HepG2 (cell line): ENCODE data around the gene RNU11. TPM values are rescaled to one million over a fixed set of nuclear protein-coding genes. Genes with fewer than 3 reads are reported as not detected.

Experiments used
- KDM1A ChIP-seq: IDR thresholded peaks from 2 replicates; pipeline ENCODE4 v1.6.1; 2016; ENCODE audit warnings: missing compliant biosample characterization
- KMT2B ChIP-seq: IDR thresholded peaks from 2 replicates; pipeline ENCODE4 v1.6.1; 2016; ENCODE audit warnings: missing genetic modification reagents, missing compliant biosample characterization
- MBNL3 ChIP-seq: fragments of 250-450 bp; sonication (Bioruptor Pico); conservative IDR thresholded peaks from 2 replicates; pipeline ENCODE4 v1.8.0; 2022; ENCODE audit warnings: mild to moderate bottlenecking, inconsistent platforms
- POLR2A ChIP-seq, 2 experiments: IDR thresholded peaks; 2 replicates each; pipeline ENCODE4 v1.6.1; 2011; ENCODE audit warnings: low read depth in 2 of 2, low read length in 2 of 2, mild to moderate bottlenecking in 1 of 2, moderate library complexity in 1 of 2; ENCODE audit not compliant: insufficient read depth in 1 of 2
- PPARG ChIP-seq: conservative IDR thresholded peaks from 2 replicates; pipeline ENCODE4 v1.6.1; 2016; ENCODE audit warnings: missing biosample characterization, missing genetic modification reagents
- SRY ChIP-seq: sonication (generic); formaldehyde crosslinking; IDR thresholded peaks from 2 replicates; pipeline ENCODE4 v1.8.0; 2022; ENCODE audit warnings: mild to moderate bottlenecking, missing genetic modification reagents
- SYNCRIP ChIP-seq: fragments of 200-400 bp; formaldehyde crosslinking; IDR thresholded peaks from 2 replicates; pipeline ENCODE4 v1.6.1; 2018; ENCODE audit warnings: mild to moderate bottlenecking, low read depth, low read length; ENCODE audit not compliant: insufficient read depth
- ZBED4 ChIP-seq: sonication (generic); formaldehyde crosslinking; IDR thresholded peaks from 2 replicates; pipeline ENCODE4 v1.4.0; 2020; ENCODE audit warnings: missing genetic modification reagents, borderline replicate concordance
- ZNF160 ChIP-seq: sonication (generic); formaldehyde crosslinking; IDR thresholded peaks from 2 replicates; pipeline ENCODE4 v1.8.0; 2022; ENCODE audit warnings: mild to moderate bottlenecking, inconsistent platforms, missing genetic modification reagents
- ZNF232 ChIP-seq: sonication (generic); formaldehyde crosslinking; IDR thresholded peaks from 2 replicates; pipeline ENCODE4 v1.4.0; 2020; ENCODE audit warnings: missing genetic modification reagents, borderline replicate concordance
- ZNF614 ChIP-seq: IDR thresholded peaks from 2 replicates; pipeline ENCODE4 v1.6.1; 2018; ENCODE audit warnings: missing biosample characterization, missing genetic modification reagents, inconsistent platforms, borderline replicate concordance
- ZNF615 ChIP-seq: sonication (generic); formaldehyde crosslinking; IDR thresholded peaks from 2 replicates; pipeline ENCODE4 v1.5.0; 2020; ENCODE audit warnings: mild to moderate bottlenecking, missing genetic modification reagents, borderline replicate concordance
- ZNF782 ChIP-seq: sonication (generic); formaldehyde crosslinking; IDR thresholded peaks from 2 replicates; pipeline ENCODE4 v1.4.0; 2020; ENCODE audit warnings: missing genetic modification reagents, mild to moderate bottlenecking, borderline replicate concordance
- polyA plus RNA-seq, 8 experiments: library from polyadenylated mRNA; depleted of rRNA in 3 of 8; stranded (reverse) in 7 of 8; unstranded in 1 of 8; fragments of >200 nt; fragmentation: Illumina TruSeq in 4 of 8; extraction: Trizol in 4 of 8; gene quantifications; 2 replicates each; pipeline versions ENCODE4 v1.2.1 to v1.2.3, GENCODE V29; 2011 to 2016; ENCODE audit warnings: low read depth in 4 of 8, missing spikeins in 1 of 8, mixed read lengths in 1 of 8; ENCODE audit not compliant: insufficient read depth in 1 of 8
- total RNA-seq, 5 experiments: library from RNA; depleted of rRNA; stranded (reverse); fragments of >200 nt; fragmentation: Illumina TruSeq; extraction: Trizol; gene quantifications; 2 replicates each; pipeline ENCODE4 v1.2.3, GENCODE V29; 2016; ENCODE audit warnings: low read depth in 1 of 5
- TF ChIP-seq, protein P1 (sequence below): sonication (generic); formaldehyde crosslinking; IDR thresholded peaks from 2 replicates; pipeline ENCODE4 v1.8.1; 2023; ENCODE audit warnings: mild to moderate bottlenecking, moderate library complexity, missing genetic modification reagents
- TF ChIP-seq, protein P2 (sequence below): sonication (generic); formaldehyde crosslinking; IDR thresholded peaks from 2 replicates; pipeline ENCODE4 v1.8.0; 2022; ENCODE audit warnings: missing genetic modification reagents, mild to moderate bottlenecking, inconsistent platforms, borderline replicate concordance
- TF ChIP-seq, protein P3 (sequence below): sonication (generic); formaldehyde crosslinking; IDR thresholded peaks from 2 replicates; pipeline ENCODE4 v1.5.0; 2020; ENCODE audit warnings: mild to moderate bottlenecking, missing genetic modification reagents
- TF ChIP-seq, protein P4 (sequence below): sonication (generic); formaldehyde crosslinking; IDR thresholded peaks from 2 replicates; pipeline ENCODE4 v1.4.0; 2020; ENCODE audit warnings: missing genetic modification reagents
- TF ChIP-seq, protein P5 (sequence below): sonication (generic); formaldehyde crosslinking; IDR thresholded peaks from 2 replicates; pipeline ENCODE4 v1.4.0; 2020; ENCODE audit warnings: missing genetic modification reagents

The RNU11 gene
- total and polyA plus RNA-seq, 2 of the 13 experiments (the other 11 are each of a cell fraction or from before 2014, with no cell fraction given) = not detected

GRCh38 chr1:28642847-28643635 is 5.4 kb upstream of the RNU11 start, which contains the start of gene TAF12 (continued):
- TF ChIP-seq, protein P1, sequence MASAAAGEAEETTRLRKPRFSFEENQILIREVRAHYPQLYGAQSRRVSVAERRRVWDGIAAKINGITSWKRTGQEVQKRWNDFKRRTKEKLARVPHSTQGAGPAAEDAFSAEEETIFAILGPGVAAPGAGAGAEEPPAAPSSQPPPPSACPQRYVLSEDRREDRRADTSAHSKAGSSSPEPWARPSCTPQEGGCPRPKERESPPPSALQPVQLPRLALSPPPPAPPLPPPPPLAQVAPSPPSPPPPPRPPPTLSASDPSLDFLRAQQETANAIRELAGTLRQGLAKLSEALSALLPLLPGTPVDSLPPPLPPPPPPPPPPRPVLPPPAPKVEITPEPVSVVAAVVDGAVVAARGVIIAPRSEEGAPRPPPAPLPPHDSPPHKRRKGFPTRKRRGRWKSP (CRISPR knock-in tag) = peak; percentile 87; the same call in 1 of the 2 replicates
- TF ChIP-seq, protein P2, sequence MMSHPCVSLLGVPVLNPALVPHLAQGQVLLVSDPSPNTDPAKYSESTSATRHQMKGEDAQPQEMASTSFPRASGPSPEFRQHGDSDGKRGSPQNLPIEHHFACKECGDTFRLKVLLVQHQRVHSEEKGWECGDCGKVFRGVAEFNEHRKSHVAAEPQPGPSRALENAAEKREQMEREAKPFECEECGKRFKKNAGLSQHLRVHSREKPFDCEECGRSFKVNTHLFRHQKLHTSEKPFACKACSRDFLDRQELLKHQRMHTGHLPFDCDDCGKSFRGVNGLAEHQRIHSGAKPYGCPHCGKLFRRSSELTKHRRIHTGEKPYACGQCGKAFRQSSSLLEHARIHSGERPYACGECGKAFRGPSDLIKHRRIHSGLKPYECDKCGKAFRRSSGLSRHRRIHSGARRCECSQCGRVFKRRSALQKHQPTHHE (CRISPR knock-in tag) = no peak
- TF ChIP-seq ZNF232 = 0 out of 2 replicates have a peak, but pooled peaks have one; percentile 31
- TF ChIP-seq MBNL3 (CRISPR knock-in tag) = no peak
- TF ChIP-seq, protein P3, sequence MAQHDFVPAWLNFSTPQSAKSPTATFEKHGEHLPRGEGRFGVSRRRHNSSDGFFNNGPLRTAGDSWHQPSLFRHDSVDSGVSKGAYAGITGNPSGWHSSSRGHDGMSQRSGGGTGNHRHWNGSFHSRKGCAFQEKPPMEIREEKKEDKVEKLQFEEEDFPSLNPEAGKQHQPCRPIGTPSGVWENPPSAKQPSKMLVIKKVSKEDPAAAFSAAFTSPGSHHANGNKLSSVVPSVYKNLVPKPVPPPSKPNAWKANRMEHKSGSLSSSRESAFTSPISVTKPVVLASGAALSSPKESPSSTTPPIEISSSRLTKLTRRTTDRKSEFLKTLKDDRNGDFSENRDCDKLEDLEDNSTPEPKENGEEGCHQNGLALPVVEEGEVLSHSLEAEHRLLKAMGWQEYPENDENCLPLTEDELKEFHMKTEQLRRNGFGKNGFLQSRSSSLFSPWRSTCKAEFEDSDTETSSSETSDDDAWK (CRISPR knock-in tag) = no peak
- peak; percentile 49; the same call in 1 of the 2 replicates for TF ChIP-seq ZBED4 (CRISPR knock-in tag)
- TF ChIP-seq, protein P4, sequence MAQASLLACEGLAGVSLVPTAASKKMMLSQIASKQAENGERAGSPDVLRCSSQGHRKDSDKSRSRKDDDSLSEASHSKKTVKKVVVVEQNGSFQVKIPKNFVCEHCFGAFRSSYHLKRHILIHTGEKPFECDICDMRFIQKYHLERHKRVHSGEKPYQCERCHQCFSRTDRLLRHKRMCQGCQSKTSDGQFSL (CRISPR knock-in tag) = 0 out of 2 replicates have a peak, but pooled peaks have one; percentile 44
- TF ChIP-seq KMT2B (CRISPR knock-in tag) = peak; percentile 94
- TF ChIP-seq KDM1A (CRISPR knock-in tag) = no peak
- TF ChIP-seq ZNF782 = peak; percentile 86; the same call in 1 of the 2 replicates
- TF ChIP-seq, protein P5, sequence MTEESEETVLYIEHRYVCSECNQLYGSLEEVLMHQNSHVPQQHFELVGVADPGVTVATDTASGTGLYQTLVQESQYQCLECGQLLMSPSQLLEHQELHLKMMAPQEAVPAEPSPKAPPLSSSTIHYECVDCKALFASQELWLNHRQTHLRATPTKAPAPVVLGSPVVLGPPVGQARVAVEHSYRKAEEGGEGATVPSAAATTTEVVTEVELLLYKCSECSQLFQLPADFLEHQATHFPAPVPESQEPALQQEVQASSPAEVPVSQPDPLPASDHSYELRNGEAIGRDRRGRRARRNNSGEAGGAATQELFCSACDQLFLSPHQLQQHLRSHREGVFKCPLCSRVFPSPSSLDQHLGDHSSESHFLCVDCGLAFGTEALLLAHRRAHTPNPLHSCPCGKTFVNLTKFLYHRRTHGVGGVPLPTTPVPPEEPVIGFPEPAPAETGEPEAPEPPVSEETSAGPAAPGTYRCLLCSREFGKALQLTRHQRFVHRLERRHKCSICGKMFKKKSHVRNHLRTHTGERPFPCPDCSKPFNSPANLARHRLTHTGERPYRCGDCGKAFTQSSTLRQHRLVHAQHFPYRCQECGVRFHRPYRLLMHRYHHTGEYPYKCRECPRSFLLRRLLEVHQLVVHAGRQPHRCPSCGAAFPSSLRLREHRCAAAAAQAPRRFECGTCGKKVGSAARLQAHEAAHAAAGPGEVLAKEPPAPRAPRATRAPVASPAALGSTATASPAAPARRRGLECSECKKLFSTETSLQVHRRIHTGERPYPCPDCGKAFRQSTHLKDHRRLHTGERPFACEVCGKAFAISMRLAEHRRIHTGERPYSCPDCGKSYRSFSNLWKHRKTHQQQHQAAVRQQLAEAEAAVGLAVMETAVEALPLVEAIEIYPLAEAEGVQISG (CRISPR knock-in tag) = peak; percentile 96
- peak; percentile 49; the same call in 1 of the 2 replicates for TF ChIP-seq PPARG (CRISPR knock-in tag)
- TF ChIP-seq ZNF614 (CRISPR knock-in tag) = peak; percentile 93
- TF ChIP-seq ZNF160 (CRISPR knock-in tag) = no peak
- peak; percentile 52; the same call in 1 of the 2 replicates for TF ChIP-seq SRY (CRISPR knock-in tag)
- no peak for TF ChIP-seq SYNCRIP
- peak; percentile 97 to 99 for TF ChIP-seq POLR2A (IDR thresholded peaks at IDR 0.05; ENCODE audit: insufficient read depth in 1 of 2, low read depth in 2 of 2, low read length in 2 of 2)
- TF ChIP-seq ZNF615 (CRISPR knock-in tag) = no peak; the same call in 1 of the 2 replicates
